Adipocyte (in vitro differentiated cells): Measurements from ENCODE around the gene EXOSC9.
"Not testable (repeated sequence)": the region's sequence is repeated elsewhere in the genome, so short reads cannot be mapped to it uniquely, and the experiment has no call there.

Source experiments
- DNase-seq: peaks from one replicate; pipeline ENCODE4 v3.0.0-alpha.2; 2015; ENCODE audit warnings: low read depth
- H3K27me3 ChIP-seq: replicated peaks from 2 replicates; pipeline ENCODE4 v1.7.0; 2013; ENCODE audit warnings: mild to moderate bottlenecking, low read length, moderate library complexity; ENCODE audit not compliant: control insufficient read depth, insufficient read depth
- H3K36me3 ChIP-seq: 2 replicates; pipeline ENCODE4 v1.7.0; 2013; ENCODE audit warnings: low read length, mild to moderate bottlenecking, moderate library complexity; ENCODE audit not compliant: control insufficient read depth, insufficient read depth, severe bottlenecking
- H3K4me1 ChIP-seq: 2 replicates; pipeline ENCODE4 v1.7.0; 2013; ENCODE audit warnings: mild to moderate bottlenecking, low read length, moderate library complexity; ENCODE audit not compliant: control insufficient read depth, insufficient read depth
- H3K4me3 ChIP-seq: 2 replicates; pipeline ENCODE4 v1.7.0; 2013; ENCODE audit warnings: mild to moderate bottlenecking, low read length, moderate library complexity
- H3K9ac ChIP-seq: 2 replicates; pipeline ENCODE4 v1.7.0; 2013; ENCODE audit warnings: mild to moderate bottlenecking, low read length, moderate library complexity
- H3K9me3 ChIP-seq: 2 replicates; pipeline ENCODE4 v1.7.0; 2013; ENCODE audit warnings: mild to moderate bottlenecking, low read length, moderate library complexity; ENCODE audit not compliant: control insufficient read depth

Gene EXOSC9, protein sequence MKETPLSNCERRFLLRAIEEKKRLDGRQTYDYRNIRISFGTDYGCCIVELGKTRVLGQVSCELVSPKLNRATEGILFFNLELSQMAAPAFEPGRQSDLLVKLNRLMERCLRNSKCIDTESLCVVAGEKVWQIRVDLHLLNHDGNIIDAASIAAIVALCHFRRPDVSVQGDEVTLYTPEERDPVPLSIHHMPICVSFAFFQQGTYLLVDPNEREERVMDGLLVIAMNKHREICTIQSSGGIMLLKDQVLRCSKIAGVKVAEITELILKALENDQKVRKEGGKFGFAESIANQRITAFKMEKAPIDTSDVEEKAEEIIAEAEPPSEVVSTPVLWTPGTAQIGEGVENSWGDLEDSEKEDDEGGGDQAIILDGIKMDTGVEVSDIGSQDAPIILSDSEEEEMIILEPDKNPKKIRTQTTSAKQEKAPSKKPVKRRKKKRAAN

GRCh38 chr4:121800961-121801714 is at the start of gene EXOSC9:
Gene EXOSC9 (plus strand): TSS chr4:121801323. CDS start chr4:121801425, 102 bp downstream.
- Histone ChIP-seq H3K4me3 (peak within 1 kb of the TSS; percentile 98), H3K9me3 (no peaks in the 10 kb centered on the region), H3K27me3 (no peaks in the 10 kb centered on the region), H3K4me1 (peaks cover 18% of the 10 kb centered on the region), H3K36me3 (peaks cover 30% of the 10 kb centered on the region), H3K9ac (peak within 1 kb of the TSS; percentile 95)
- peak; percentile 98 for DNase-seq

DNA sequence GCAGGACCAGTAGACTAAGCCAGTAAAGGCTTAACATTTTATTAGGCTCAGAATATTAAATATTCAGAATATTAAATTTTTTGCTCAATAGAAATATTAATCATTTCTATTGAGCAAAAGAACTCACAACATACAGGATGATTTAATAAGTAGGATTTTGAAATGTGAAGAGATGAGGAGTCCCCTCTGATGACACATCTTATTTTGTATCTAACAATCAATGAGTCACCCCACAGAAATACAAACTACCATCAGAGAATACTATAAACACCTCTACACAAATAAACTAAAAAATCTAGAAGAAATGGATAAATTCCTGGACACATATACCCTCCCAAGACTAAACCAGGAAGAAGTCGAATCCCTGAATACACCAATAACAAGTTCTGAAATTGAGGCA is 49.0 kb upstream of the EXOSC9 start:
- H3K36me3 ChIP-seq, H3K4me1 ChIP-seq, H3K9me3 ChIP-seq, H3K4me3 ChIP-seq, H3K27me3 ChIP-seq, DNase-seq, H3K9ac ChIP-seq: not testable (repeated sequence)

GRCh38 chr4:121758925-121759568 is 42.1 kb upstream of the EXOSC9 start:
- no peaks in the 10 kb centered on the region for H3K36me3 ChIP-seq
- peak; percentile 65 for DNase-seq
- no peak overlapping the region for H3K9ac ChIP-seq
- H3K9me3 ChIP-seq = no peaks in the 10 kb centered on the region
- peaks cover 13% of the 10 kb centered on the region for H3K4me1 ChIP-seq
- peaks cover 5% of the 10 kb centered on the region for H3K27me3 ChIP-seq
- H3K4me3 ChIP-seq = peak overlapping the region; percentile 16

DNA sequence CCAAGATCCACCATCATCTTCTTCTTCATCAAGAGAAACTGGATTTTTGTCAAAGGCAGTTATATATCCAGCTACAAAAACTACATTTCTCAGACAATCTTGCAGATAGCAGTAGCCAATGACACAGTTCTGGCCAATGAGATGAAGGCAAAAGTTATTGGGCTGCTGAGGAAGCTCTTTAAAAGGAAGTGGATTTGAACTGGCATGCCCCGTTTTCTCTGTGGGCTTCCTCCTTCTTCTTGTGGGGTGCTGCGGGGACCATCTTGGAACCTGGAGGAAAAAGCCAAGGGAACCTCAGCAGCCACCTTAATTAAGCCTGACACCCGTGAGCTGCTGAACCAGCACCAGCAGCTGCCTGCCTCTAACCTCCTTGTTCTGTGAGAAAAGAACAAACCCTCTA is 40.9 kb upstream of the EXOSC9 start:
- Histone ChIP-seq H3K4me1 (peaks cover 13% of the 10 kb centered on the region), H3K9ac (no peak overlapping the region), H3K27me3 (peaks cover 7% of the 10 kb centered on the region), H3K9me3 (no peaks in the 10 kb centered on the region), H3K4me3 (no peak overlapping the region), H3K36me3 (no peaks in the 10 kb centered on the region)
- DNase-seq = no peak

- peak overlapping the region; percentile 37 for H3K9ac ChIP-seq
- H3K9me3 ChIP-seq = no peaks in the 10 kb centered on the region
- peak overlapping the region; percentile 80 for H3K4me3 ChIP-seq
- peaks cover 7% of the 10 kb centered on the region for H3K27me3 ChIP-seq
- no peaks in the 10 kb centered on the region for H3K36me3 ChIP-seq
- DNase-seq = no peak
- H3K4me1 ChIP-seq = peaks cover 3% of the 10 kb centered on the region
Measured at GRCh38 chr4:121764303-121764701, 36.8 kb upstream of the EXOSC9 start.

DNA sequence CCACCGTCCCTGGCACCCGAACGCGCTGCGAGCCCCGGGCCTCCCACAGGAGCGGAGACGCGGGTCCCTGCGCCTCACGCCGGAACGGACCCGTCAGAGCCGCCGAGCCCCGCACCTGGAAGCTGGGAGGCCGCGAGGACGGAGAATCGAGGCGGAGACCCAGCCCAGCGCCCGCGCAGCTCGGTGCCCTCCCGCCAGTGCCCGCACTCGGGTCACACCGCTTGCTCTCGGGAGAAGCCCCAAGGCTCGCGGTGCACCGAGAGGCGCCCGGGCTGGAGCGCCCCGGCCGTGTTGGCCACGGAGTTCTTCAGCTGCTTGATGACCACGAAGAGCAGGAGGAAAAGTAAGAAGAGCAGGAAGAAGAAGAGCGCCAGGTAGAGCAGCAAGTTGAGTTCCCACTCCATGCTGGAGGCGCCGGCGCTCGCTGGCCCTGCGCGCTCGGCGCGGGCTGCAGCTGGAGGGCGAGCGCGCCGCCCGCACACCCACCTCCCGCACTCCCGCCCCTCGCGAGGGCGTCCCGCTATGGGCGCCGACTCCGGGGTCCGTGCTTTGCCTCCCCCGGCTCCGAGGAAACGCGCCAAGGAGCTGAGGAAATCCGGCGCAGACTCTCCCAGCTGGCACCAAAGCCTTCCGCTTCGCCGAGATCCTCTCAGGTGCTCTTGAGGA is 36.3 kb upstream of the EXOSC9 start, which contains the start of gene SMIM43:
TSS of gene SMIM43 (minus strand) at position 463 of the 666 bp plus-strand sequence. CDS start at position 404, 59 bp downstream.
- H3K4me1 ChIP-seq = no peaks in the 10 kb centered on the region
- peaks cover 7% of the 10 kb centered on the region for H3K27me3 ChIP-seq
- H3K9ac ChIP-seq = peak within 1 kb of the TSS; percentile 37
- no peaks in the 10 kb centered on the region for H3K9me3 ChIP-seq
- H3K4me3 ChIP-seq = peak within 1 kb of the TSS; percentile 80
- DNase-seq = peak; percentile 48
- H3K36me3 ChIP-seq = no peaks in the 10 kb centered on the region

- Histone ChIP-seq H3K4me1 (no peaks in the 10 kb centered on the region), H3K27me3 (peaks cover 7% of the 10 kb centered on the region), H3K36me3 (no peaks in the 10 kb centered on the region), H3K4me3 (peak overlapping the region; percentile 80), H3K9me3 (no peaks in the 10 kb centered on the region), H3K9ac (peak overlapping the region; percentile 37)
- DNase-seq = no peak
Measured at GRCh38 chr4:121765368-121765705, 35.8 kb upstream of the EXOSC9 start.

GRCh38 chr4:121765971-121766538 is 35.1 kb upstream of the EXOSC9 start:
- DNase-seq = no peak
- no peak overlapping the region for H3K9ac ChIP-seq
- H3K36me3 ChIP-seq = no peaks in the 10 kb centered on the region
- no peaks in the 10 kb centered on the region for H3K4me1 ChIP-seq
- H3K4me3 ChIP-seq = no peak overlapping the region
- H3K9me3 ChIP-seq = no peaks in the 10 kb centered on the region
- peaks cover 7% of the 10 kb centered on the region for H3K27me3 ChIP-seq

DNA sequence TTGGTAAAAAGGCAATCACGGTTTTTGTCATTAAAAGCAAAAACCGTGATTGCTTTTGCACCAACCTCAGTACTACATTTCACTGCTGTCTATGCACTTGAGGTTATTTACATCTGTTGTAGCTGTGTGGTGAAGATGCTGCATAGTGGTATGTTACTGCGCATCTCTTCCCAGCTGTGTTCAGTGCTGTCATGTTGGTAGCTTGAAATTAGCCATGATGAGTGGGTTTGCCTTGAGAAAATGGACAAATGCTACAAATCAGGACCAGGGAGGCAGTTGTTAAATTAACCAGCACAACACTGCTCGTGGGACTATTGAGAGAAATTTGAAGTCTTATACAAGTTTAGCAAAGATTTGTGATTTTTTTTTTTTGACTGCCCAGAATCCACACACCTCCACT is 34.0 kb upstream of the EXOSC9 start:
- H3K4me3 ChIP-seq = no peak overlapping the region
- H3K9me3 ChIP-seq = no peaks in the 10 kb centered on the region
- no peaks in the 10 kb centered on the region for H3K4me1 ChIP-seq
- DNase-seq = no peak
- H3K9ac ChIP-seq = no peak overlapping the region
- no peaks in the 10 kb centered on the region for H3K36me3 ChIP-seq
- H3K27me3 ChIP-seq = peaks cover 13% of the 10 kb centered on the region

- peaks cover 5% of the 10 kb centered on the region for H3K4me1 ChIP-seq
- no peaks in the 10 kb centered on the region for H3K36me3 ChIP-seq
- H3K27me3 ChIP-seq = peaks cover 6% of the 10 kb centered on the region
- no peaks in the 10 kb centered on the region for H3K9me3 ChIP-seq
- H3K9ac ChIP-seq = no peak overlapping the region
- no peak for DNase-seq
- no peak overlapping the region for H3K4me3 ChIP-seq
Measured at GRCh38 chr4:121769341-121769740, 31.8 kb upstream of the EXOSC9 start.
